Regular cardiac myocyte (primary cell): ENCODE data around the gene PPP2R3B. TPM values are rescaled to one million over a fixed set of nuclear protein-coding genes. Genes with fewer than 3 reads are reported as not detected.

Experiments
- total RNA-seq: library from RNA; depleted of rRNA; stranded (reverse); fragments of >200 nt; gene quantifications from 2 replicates; pipeline ENCODE4 v1.2.3, GENCODE V29; 2014

PPP2R3B gene, protein sequence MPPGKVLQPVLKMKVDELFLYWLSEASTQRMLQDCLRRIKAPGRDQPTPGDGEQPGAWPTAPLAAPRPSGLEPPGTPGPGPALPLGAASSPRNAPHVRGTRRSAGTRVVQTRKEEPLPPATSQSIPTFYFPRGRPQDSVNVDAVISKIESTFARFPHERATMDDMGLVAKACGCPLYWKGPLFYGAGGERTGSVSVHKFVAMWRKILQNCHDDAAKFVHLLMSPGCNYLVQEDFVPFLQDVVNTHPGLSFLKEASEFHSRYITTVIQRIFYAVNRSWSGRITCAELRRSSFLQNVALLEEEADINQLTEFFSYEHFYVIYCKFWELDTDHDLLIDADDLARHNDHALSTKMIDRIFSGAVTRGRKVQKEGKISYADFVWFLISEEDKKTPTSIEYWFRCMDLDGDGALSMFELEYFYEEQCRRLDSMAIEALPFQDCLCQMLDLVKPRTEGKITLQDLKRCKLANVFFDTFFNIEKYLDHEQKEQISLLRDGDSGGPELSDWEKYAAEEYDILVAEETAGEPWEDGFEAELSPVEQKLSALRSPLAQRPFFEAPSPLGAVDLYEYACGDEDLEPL
- total RNA-seq = 13.0 and 16.1 TPM in 2 replicates

DNA sequence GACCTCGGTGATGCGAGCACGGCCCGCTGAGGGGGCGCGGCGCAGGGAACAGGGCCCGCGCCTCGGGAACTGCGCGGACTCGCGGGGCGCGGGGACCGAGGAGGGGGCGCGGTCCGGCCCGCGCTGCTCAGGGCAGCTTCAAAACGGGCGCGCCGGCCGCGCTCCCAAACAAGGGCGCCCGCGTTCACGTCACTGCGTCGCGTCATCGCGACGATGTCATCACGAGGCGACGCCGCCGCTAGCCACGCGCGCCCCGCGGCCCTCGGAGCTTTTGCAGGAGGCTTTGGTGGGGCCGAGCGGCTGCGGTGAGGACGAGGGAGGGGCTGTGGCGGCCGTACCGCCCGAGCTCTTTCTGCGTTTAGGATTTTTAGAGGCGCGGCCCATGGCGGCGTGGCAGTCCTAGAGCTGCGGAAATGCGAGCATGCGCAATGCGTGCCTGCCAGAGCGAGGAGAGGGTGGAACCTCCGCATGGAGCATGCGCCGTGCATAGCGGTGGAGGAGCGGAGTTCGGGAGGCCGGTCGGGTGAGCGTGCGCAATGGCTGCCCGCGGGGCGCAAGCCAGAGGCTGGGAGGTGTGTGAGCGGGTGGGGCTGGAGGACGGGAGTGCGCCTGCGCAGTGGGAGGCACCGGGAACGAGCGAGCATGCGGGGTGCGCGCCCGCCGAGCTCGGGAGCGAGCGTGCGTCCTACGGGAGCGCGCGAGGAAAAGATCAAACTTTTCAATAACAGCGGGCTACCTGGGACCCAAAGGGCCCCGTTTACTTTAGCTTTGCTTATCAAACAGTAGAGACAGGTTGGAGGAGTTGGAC, at the start of gene PPP2R3B:
TSS of gene PPP2R3B (minus strand) at position 140 of the 808 bp plus-strand sequence. CDS start 216 bp downstream, outside the sequence.

DNA sequence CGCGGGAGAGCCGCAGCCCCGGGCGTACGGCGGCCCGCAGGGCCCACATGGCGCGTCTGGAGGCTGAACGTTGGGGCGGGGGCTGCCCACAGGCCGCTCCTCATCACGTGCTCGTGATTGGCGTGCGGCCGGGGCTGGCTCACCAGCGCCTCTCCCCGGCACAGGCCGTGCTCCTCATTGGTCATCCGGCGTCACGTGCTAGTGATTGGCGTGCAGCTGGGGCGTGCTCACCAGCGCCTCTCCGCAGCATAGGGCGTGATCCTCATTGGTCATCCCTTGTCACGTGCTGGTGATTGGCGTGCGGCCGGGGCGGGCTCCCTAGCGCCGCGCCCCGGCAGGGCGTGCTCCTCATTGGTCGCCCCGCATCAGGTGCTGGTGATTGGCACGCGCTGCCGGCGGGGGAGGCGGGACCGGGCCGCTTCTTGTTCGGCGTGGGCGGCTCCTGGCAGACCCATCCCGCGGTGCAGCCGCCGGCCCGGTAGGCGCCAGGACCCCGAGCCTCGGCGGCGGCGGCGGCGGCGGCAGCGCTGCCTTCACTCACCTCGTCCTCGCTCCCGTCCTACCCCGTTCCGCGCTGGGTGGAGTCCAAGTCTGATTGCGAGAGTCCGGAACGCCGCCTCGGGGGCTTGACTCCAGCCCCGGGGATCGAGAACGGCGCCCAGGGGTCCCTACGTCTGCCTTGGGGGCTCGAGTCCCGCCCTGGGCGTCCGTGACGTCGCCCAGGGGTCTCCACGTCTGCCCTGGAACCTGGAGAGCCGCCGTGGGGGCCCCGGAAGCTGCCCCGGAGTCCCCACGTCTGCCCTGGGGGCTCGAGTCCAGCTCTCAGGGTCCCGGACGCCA, 67.7 kb downstream of the PPP2R3B start, which contains the start of gene GTPBP6:
TSS of gene GTPBP6 (minus strand) at position 58 of the 840 bp plus-strand sequence. CDS start at position 49, 9 bp downstream.

Other genes with a start within 250 kb of the PPP2R3B start
- 7.9 and 24.9 TPM in 2 replicates for gene PLCXD1, start 105.5 kb downstream of the PPP2R3B start, total RNA-seq
- 15.8 and 50.0 TPM in 2 replicates for gene GTPBP6, start 68.1 kb downstream of the PPP2R3B start, total RNA-seq
- not detected in 2 replicates for gene SHOX, start 243.9 kb upstream of the PPP2R3B start, total RNA-seq